Right lung (tissue), 10 donors: ENCODE results near the gene LMOD3. TPM values are rescaled to one million over a fixed set of nuclear protein-coding genes. Genes with fewer than 3 reads are reported as not detected.

Experiments
- DNase-seq, 2 donors: peaks; one replicate each; pipeline ENCODE4 v3.0.0-alpha.2; 2013
- long read RNA-seq, 8 donors: transcript quantifications; one replicate each; lab custom pipeline, GENCODE V29; 2026
- polyA plus RNA-seq, 5 donors: library from polyadenylated mRNA; unstranded; fragments of 120-200 nt; gene quantifications; one replicate each; pipeline versions ENCODE4 v1.2.1 to v1.2.3, GENCODE V29; 2013; ENCODE audit warnings: inconsistent platforms in 1 of 5, low replicate concordance in 1 of 5; ENCODE audit not compliant: insufficient read length in 5 of 5, insufficient read depth in 1 of 5

Gene LMOD3
- polyA plus RNA-seq = 1 to 10 TPM in 1 of 5 donors, under 1 TPM in 4; 0.26 to 5.2 (median 0.57) TPM
- long read RNA-seq, donor 1 = 0 reads
- long read RNA-seq, donor 2 = 0 reads
- long read RNA-seq, donor 3 = 0 reads
- long read RNA-seq, donor 4 = 0 reads
- long read RNA-seq, donor 5 = 0 reads
- long read RNA-seq, donor 6 = 0 reads
- long read RNA-seq, donor 7 = 0 reads
- long read RNA-seq, donor 8 = 0 reads

GRCh38 chr3:69122403-69122802 is at the start of gene LMOD3:
LMOD3 (minus strand) TSS chr3:69122595; CDS start chr3:69122386, 209 bp downstream.
- no peak for DNase-seq

GRCh38 chr3:69172058-69172457 is 49.7 kb upstream of the LMOD3 start:
- no peak for DNase-seq

- DNase-seq = no peak
Measured at GRCh38 chr3:69166446-69166845, 44.1 kb upstream of the LMOD3 start.

GRCh38 chr3:69165744-69166143 is 43.3 kb upstream of the LMOD3 start:
- no peak for DNase-seq

- no peak for DNase-seq
Measured at GRCh38 chr3:69164296-69164695, 41.9 kb upstream of the LMOD3 start.

- no peak for DNase-seq
Measured at GRCh38 chr3:69162308-69162980, 40.0 kb upstream of the LMOD3 start.

- peak; percentile 31 to 42 for DNase-seq
Measured at GRCh38 chr3:69161587-69162307, 39.4 kb upstream of the LMOD3 start.

GRCh38 chr3:69160525-69160924 is 38.1 kb upstream of the LMOD3 start:
- DNase-seq = no peak

- DNase-seq = no peak
Measured at GRCh38 chr3:69160107-69160506, 37.7 kb upstream of the LMOD3 start.

- DNase-seq = no peak
Measured at GRCh38 chr3:69149586-69149985, 27.2 kb upstream of the LMOD3 start.

- no peak for DNase-seq
Measured at GRCh38 chr3:69145688-69146087, 23.3 kb upstream of the LMOD3 start.

GRCh38 chr3:69144631-69145245 is 22.3 kb upstream of the LMOD3 start:
- DNase-seq = no peak

- no peak for DNase-seq
Measured at GRCh38 chr3:69143612-69144011, 21.2 kb upstream of the LMOD3 start.

- DNase-seq = no peak
Measured at GRCh38 chr3:69142797-69143454, 20.5 kb upstream of the LMOD3 start.

- DNase-seq = no peak
Measured at GRCh38 chr3:69142090-69142489, 19.7 kb upstream of the LMOD3 start.

- DNase-seq = no peak
Measured at GRCh38 chr3:69141313-69141712, 18.9 kb upstream of the LMOD3 start.

GRCh38 chr3:69137412-69137811 is 15.0 kb upstream of the LMOD3 start:
- no peak for DNase-seq

GRCh38 chr3:69137005-69137404 is 14.6 kb upstream of the LMOD3 start:
- DNase-seq = no peak

GRCh38 chr3:69130689-69131088 is 8.3 kb upstream of the LMOD3 start:
- DNase-seq = no peak

GRCh38 chr3:69129531-69129930 is 7.1 kb upstream of the LMOD3 start:
- no peak for DNase-seq

GRCh38 chr3:69128509-69128908 is 6.1 kb upstream of the LMOD3 start:
- no peak for DNase-seq

- DNase-seq = no peak
Measured at GRCh38 chr3:69126999-69127398, 4.6 kb upstream of the LMOD3 start.
